ENCODE results near the gene LPP.

Gene LPP

GRCh38 chr3:188729422-188729821 lies 575.5 kb downstream of the LPP start:
- DNase-seq: no peak

- DNase-seq: peak; percentile 36
These were observed 580.4 kb downstream of the LPP start for GRCh38 chr3:188734395-188734794.

GRCh38 chr3:188739511-188739910 lies 585.6 kb downstream of the LPP start:
- DNase-seq: no peak

GRCh38 chr3:188740010-188740409 lies 586.1 kb downstream of the LPP start:
- DNase-seq: no peak

- DNase-seq: peak; percentile 22
These were observed 589.0 kb downstream of the LPP start for GRCh38 chr3:188742755-188743550.

DNA sequence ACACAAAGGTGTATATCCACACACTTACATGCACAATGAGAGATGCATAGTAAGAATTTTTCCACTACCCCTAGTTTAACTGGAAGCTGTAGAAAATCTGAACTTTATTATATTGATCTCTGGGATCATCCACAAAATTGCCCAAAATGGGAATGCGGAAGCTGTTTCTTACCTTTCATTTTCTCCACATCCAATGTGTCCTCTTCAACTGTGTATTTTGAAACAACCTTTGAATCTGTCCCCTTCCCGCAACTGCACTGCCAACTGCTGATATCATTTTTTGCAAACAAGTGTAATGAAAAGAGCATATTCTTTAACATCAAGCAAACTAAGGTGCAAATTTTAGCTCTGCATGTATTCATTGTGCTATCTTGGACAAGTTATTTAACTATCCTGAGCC lies 590.2 kb downstream of the LPP start:
- no peak for DNase-seq

GRCh38 chr3:188745031-188745430 lies 591.1 kb downstream of the LPP start:
- no peak for DNase-seq

DNA sequence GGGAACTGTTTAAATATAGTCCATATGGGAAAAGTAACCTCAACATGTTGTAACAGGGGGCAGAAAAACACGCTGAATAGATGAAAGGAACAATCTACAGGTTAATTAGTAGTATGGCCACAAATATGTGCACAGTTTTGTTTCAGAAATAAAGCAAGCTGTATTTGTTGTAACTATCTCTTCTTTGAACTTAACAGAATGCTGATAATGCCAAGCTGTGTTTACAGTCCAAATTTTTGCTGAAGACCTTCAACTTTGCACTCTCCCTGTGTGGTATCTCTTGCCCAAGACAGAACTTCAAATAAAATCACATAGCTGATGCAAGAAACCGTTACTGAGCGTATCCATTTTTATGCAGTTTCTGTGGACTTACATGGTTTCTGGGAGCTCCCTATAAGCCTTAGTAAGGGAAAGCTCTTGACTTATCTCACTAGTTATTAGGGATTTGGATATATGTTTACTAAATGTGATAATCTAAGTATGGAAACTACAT lies 592.4 kb downstream of the LPP start:
- no peak for DNase-seq

- no peak for DNase-seq
These were observed 593.5 kb downstream of the LPP start for GRCh38 chr3:188747489-188747888.

GRCh38 chr3:188749010-188749617 lies 595.2 kb downstream of the LPP start:
- DNase-seq: no peak

GRCh38 chr3:188749830-188750229 lies 595.9 kb downstream of the LPP start:
- no peak for DNase-seq

DNA sequence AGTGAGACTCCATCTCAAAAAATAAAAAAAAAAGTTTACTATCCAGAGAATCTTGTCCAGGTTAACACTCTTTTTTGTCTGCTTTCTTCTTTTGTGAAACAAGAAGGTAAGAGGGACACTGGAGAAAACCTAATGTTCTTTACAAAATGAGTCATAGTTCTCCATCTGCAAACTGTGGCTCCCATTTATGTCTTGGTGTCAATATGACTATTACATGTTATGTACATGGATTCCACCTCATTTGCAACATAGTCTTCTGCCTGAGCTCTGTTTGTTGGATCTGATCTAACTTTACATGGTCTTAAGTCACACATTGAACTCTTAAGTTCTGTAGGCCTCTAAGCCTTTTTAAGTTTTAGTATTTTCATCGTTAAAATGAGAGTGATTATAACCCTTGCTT lies 596.7 kb downstream of the LPP start:
- DNase-seq: no peak

- no peak for DNase-seq
These were observed 598.9 kb downstream of the LPP start for GRCh38 chr3:188752850-188753249.

DNA sequence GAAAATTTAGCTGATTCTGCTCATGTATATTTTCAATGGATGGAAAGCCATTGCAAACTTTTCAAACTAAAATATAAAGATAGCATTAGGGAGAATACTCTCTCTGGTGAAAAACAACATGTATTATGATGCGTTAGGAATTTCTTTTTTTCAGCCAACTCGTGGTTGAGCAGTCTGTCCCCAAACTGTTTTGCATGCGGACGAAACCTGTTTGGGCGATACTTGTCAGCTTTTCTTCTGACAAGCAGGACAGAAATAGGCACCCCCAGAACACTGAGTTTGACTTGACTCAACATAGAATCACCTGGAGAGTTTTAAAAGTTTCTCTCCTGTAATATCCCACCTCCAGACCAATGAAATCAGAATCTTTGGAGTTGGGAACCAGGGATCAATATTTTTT lies 600.3 kb downstream of the LPP start:
- no peak for DNase-seq

- DNase-seq: no peak
These were observed 602.3 kb downstream of the LPP start for GRCh38 chr3:188756241-188756640.

GRCh38 chr3:188759336-188760005 lies 605.5 kb downstream of the LPP start:
- no peak for DNase-seq

DNA sequence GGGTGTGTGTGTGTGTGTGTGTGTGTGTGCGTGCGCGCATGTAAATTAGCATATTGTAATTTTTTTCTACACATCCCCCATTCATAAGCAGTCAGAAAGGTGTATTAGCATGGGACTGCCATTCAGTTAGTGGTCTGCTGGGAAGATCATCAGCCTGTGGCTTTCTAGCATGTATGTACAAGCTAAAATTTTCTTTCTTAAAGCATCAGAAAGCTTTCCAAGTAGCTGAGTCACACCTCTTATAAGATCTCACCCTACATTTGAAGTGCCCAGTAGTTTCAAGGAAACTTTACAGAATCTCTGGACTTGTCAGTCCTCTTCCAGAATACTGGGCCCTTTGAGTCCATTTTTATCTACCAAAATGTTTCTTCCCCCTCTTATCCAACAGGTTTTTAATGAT lies 606.5 kb downstream of the LPP start:
- DNase-seq: no peak

DNA sequence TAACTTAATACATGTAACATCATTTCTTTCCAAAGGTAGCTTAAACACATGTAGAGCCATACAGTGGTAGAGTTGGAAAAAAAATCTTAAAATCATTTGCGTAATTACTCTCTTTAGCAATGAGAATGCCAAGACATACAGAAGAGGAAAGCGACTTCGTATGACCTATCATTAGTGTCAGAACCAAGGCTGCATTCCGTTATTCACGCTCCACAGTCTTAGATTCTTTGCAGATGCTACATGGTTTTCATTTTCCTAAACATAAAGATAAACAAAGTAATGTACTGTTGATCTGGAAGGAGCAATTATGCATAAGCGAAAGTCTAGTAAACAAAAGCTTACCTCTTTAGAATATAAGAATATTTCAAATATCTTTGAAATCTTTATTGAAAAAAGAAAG lies 607.5 kb downstream of the LPP start:
- no peak for DNase-seq

- no peak for DNase-seq
These were observed 608.0 kb downstream of the LPP start for GRCh38 chr3:188761964-188762363.

DNA sequence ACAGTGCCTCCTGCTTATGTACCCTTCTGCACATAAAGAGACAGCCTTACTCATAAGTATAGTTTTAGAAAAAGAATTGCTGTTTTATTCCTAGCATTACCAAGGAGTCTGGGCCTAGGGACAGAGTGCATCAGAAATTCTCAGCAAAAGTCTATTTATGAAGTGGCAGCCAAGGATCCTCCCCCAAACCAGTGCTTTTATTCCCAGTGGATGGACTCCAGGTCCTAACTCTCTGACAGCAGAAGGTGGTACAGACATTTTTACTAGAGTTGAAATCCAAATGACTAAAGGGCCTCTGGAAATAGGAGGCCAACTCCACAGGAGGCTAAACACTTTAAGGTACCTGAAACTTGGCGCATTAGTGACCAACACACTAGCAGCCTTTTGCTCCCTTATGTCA lies 610.7 kb downstream of the LPP start:
- no peak for DNase-seq

DNA sequence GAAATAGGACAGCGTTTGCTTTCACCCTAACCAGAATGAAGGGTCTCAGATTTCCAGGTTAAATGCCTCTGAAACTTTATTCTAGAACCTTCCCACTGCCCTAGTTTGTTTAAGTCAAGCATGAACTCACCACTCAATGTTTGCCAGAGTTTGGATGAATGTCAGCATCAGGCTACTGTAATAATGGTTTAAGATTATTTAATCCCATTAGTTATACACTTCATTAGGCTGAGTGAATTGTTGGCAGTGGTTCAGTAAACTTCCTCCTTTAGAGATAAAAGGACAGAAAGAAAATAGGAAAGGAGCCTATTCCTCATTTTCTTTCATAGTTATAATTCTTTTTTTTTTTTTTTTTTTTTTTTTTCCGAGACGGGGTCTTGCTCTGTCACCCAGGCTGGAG lies 615.9 kb downstream of the LPP start:
- DNase-seq: no peak

- no peak for DNase-seq
These were observed 618.9 kb downstream of the LPP start for GRCh38 chr3:188772886-188773285.

GRCh38 chr3:188775412-188775811 lies 621.5 kb downstream of the LPP start:
- DNase-seq: no peak

DNA sequence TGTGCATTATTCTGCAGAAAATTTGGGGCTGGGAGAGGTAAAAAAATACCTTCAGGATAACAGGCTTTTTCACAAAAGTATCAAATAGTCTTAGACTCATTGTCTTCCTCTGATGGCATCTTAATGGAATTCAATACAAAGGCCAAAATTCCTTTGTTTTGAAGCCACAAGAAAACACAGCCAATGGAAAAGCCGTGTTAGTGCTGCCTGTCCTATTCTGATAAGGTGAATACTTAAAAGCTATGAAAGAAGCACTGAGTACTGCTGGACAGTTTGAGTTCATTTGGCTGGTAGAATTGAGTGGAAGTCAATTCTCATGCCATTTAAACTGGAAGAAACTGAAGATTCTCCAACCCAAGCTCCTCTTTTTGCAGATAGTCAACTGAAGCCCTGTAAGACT lies 622.5 kb downstream of the LPP start:
- DNase-seq: no peak

All from right hindlimb (tissue), 1 donor.